H9 (cell line): Measurements from ENCODE around the gene RPRD1A. TPM values are rescaled to one million over a fixed set of nuclear protein-coding genes. Genes with fewer than 3 reads are reported as not detected.

Experiments
- DNase-seq: peaks from one replicate; pipeline ENCODE4 v3.0.0-alpha.2; 2017
- H2AFZ ChIP-seq: one replicate; pipeline ENCODE4 v1.6.1; 2013; ENCODE audit warnings: mild to moderate bottlenecking, low read length, control low read depth, moderate library complexity
- H2AK5ac ChIP-seq: 2 replicates; pipeline ENCODE4 v1.6.1; 2013; ENCODE audit warnings: low read length, control low read depth, mixed read lengths; ENCODE audit not compliant: insufficient read length
- H2BK120ac ChIP-seq: one replicate; pipeline ENCODE4 v1.6.1; 2013; ENCODE audit warnings: low read depth, mild to moderate bottlenecking, low read length, control low read depth, inconsistent platforms; ENCODE audit not compliant: poor library complexity, severe bottlenecking
- H2BK12ac ChIP-seq: 2 replicates; pipeline ENCODE4 v1.6.1; 2013; ENCODE audit warnings: low read length, control low read depth, mixed read lengths, low read depth; ENCODE audit not compliant: insufficient read length
- H2BK15ac ChIP-seq: 2 replicates; pipeline ENCODE4 v1.6.1; 2013; ENCODE audit warnings: low read depth, low read length, control low read depth
- H2BK20ac ChIP-seq: one replicate; pipeline ENCODE4 v1.6.1; 2013; ENCODE audit warnings: low read depth, mild to moderate bottlenecking, low read length, control low read depth, inconsistent platforms; ENCODE audit not compliant: poor library complexity, severe bottlenecking
- H2BK5ac ChIP-seq: 2 replicates; pipeline ENCODE4 v1.6.1; 2013; ENCODE audit warnings: low read length, control low read depth, mixed read lengths; ENCODE audit not compliant: insufficient read length
- H3K14ac ChIP-seq: 2 replicates; pipeline ENCODE4 v1.6.1; 2013; ENCODE audit warnings: low read length, control low read depth; ENCODE audit not compliant: insufficient read depth
- H3K18ac ChIP-seq: 2 replicates; pipeline ENCODE4 v1.6.1; 2013; ENCODE audit warnings: low read depth, mild to moderate bottlenecking, mixed read lengths, low read length, control low read depth; ENCODE audit not compliant: insufficient read length
- H3K23ac ChIP-seq: 2 replicates; pipeline ENCODE4 v1.6.1; 2013; ENCODE audit warnings: low read length, control low read depth, mixed read lengths, low read depth; ENCODE audit not compliant: insufficient read length
- H3K23me2 ChIP-seq: 2 replicates; pipeline ENCODE4 v1.6.1; 2013; ENCODE audit warnings: low read depth, mild to moderate bottlenecking, mixed read lengths, low read length, control low read depth; ENCODE audit not compliant: insufficient read length, poor library complexity, severe bottlenecking
- H3K27ac ChIP-seq: 2 replicates; pipeline ENCODE4 v1.5.1; 2013; ENCODE audit warnings: low read length, control low read depth, mixed read lengths, low read depth; ENCODE audit not compliant: insufficient read length
- H3K27me3 ChIP-seq: 2 replicates; pipeline ENCODE4 v1.6.1; 2013; ENCODE audit warnings: low read length, control low read depth, inconsistent platforms; ENCODE audit not compliant: insufficient read depth
- H3K4ac ChIP-seq: 2 replicates; pipeline ENCODE4 v1.6.1; 2013; ENCODE audit warnings: low read depth, mild to moderate bottlenecking, control low read depth, inconsistent platforms, low read length, moderate library complexity
- H3K4me1 ChIP-seq: 2 replicates; pipeline ENCODE4 v1.6.1; 2013; ENCODE audit warnings: low read length, control low read depth, inconsistent platforms; ENCODE audit not compliant: insufficient read depth
- H3K4me2 ChIP-seq: 2 replicates; pipeline ENCODE4 v1.6.1; 2013; ENCODE audit warnings: low read length, control low read depth, mixed read lengths; ENCODE audit not compliant: insufficient read length, insufficient read depth
- H3K56ac ChIP-seq: 2 replicates; pipeline ENCODE4 v1.6.1; 2013; ENCODE audit warnings: low read depth, mild to moderate bottlenecking, mixed read lengths, low read length, control low read depth; ENCODE audit not compliant: insufficient read length
- H3K79me1 ChIP-seq: 2 replicates; pipeline ENCODE4 v1.6.1; 2013; ENCODE audit warnings: low read depth, mild to moderate bottlenecking, moderate library complexity, low read length, control low read depth, inconsistent platforms; ENCODE audit not compliant: insufficient read depth, poor library complexity, severe bottlenecking
- H3K79me2 ChIP-seq: 2 replicates; pipeline ENCODE4 v1.6.1; 2013; ENCODE audit warnings: low read length, control low read depth, inconsistent platforms; ENCODE audit not compliant: insufficient read depth
- H3K9ac ChIP-seq: 2 replicates; pipeline ENCODE4 v1.6.1; 2013; ENCODE audit warnings: low read length, control low read depth, mixed read lengths; ENCODE audit not compliant: insufficient read length; ENCODE audit errors: extremely low read depth
- H3K9me3 ChIP-seq: one replicate; pipeline ENCODE4 v1.6.1; 2013; ENCODE audit warnings: low read depth, low read length, inconsistent platforms; ENCODE audit not compliant: control insufficient read depth
- H3T11ph ChIP-seq: one replicate; pipeline ENCODE4 v1.6.1; 2013; ENCODE audit warnings: mild to moderate bottlenecking, low read length, control low read depth, inconsistent platforms
- H4K20me1 ChIP-seq: one replicate; pipeline ENCODE4 v1.6.1; 2013; ENCODE audit not compliant: control insufficient read depth, insufficient read length, insufficient read depth
- H4K5ac ChIP-seq: 2 replicates; pipeline ENCODE4 v1.6.1; 2013; ENCODE audit warnings: low read depth, mild to moderate bottlenecking, mixed read lengths, low read length, control low read depth; ENCODE audit not compliant: insufficient read length
- H4K8ac ChIP-seq: replicated peaks from 2 replicates; pipeline ENCODE4 v1.6.1; 2013; ENCODE audit warnings: low read length, control low read depth, mixed read lengths, low read depth; ENCODE audit not compliant: insufficient read length
- H4K91ac ChIP-seq: 2 replicates; pipeline ENCODE4 v1.6.1; 2013; ENCODE audit warnings: low read depth, mild to moderate bottlenecking, moderate library complexity, mixed read lengths, low read length, control low read depth; ENCODE audit not compliant: insufficient read length
- H3K27ac Mint-ChIP-seq, 3 experiments: 2 replicates in 2 of 3; 3 replicates in 1 of 3; pipeline ENCODE4 v1.8.0; 2020 to 2021; ENCODE audit warnings: mixed read lengths in 3 of 3, mild to moderate bottlenecking in 1 of 3, moderate library complexity in 1 of 3
- H3K27me3 Mint-ChIP-seq: 2 replicates; pipeline ENCODE4 v1.8.0; 2021; ENCODE audit warnings: low read depth, mild to moderate bottlenecking, moderate library complexity, mixed read lengths
- H3K36me3 Mint-ChIP-seq, 3 experiments: 2 replicates in 2 of 3; 3 replicates in 1 of 3; pipeline ENCODE4 v1.8.0; 2020 to 2021; ENCODE audit warnings: low read depth in 3 of 3, mixed read lengths in 3 of 3; ENCODE audit not compliant: insufficient read depth in 1 of 3
- H3K4me1 Mint-ChIP-seq, 2 experiments: 2 replicates each; pipeline ENCODE4 v1.8.0; 2020; ENCODE audit warnings: mixed read lengths in 2 of 2
- H3K4me3 Mint-ChIP-seq, 2 experiments: 2 replicates in 1 of 2; 3 replicates in 1 of 2; pipeline ENCODE4 v1.8.0; 2020 to 2021; ENCODE audit warnings: mild to moderate bottlenecking in 2 of 2, mixed read lengths in 2 of 2, moderate library complexity in 1 of 2
- H3K9me3 Mint-ChIP-seq, 2 experiments: 2 replicates in 1 of 2; 3 replicates in 1 of 2; pipeline ENCODE4 v1.8.0; 2020; ENCODE audit warnings: mild to moderate bottlenecking in 2 of 2, mixed read lengths in 2 of 2, moderate library complexity in 1 of 2
- WGBS: extraction: QIAGEN DNeasy Blood & Tissue Kit; methylation state at CpG from one replicate; pipeline ENCODE4 v1.1.7; 2013; ENCODE audit warnings: missing lambda C conversion rate, low lambda C conversion rate, mixed read lengths; ENCODE audit not compliant: insufficient read length; ENCODE audit errors: extremely low coverage; 5-methylcytosine and 5-hydroxymethylcytosine counted together
- total RNA-seq: library from RNA; stranded (reverse); gene quantifications from 2 replicates; pipeline ENCODE4 v1.2.1, GENCODE V29; 2021
- TF ChIP-seq, protein P1 (sequence below): fragments of 200-600 bp; sonication (generic); conservative IDR thresholded peaks from 3 replicates; pipeline ENCODE4 v1.8.0; 2021; ENCODE audit warnings: antibody characterized with exemption, mild to moderate bottlenecking

RPRD1A gene
- total RNA-seq, 1 experiment from 2014 or later, result 107 TPM

DNA sequence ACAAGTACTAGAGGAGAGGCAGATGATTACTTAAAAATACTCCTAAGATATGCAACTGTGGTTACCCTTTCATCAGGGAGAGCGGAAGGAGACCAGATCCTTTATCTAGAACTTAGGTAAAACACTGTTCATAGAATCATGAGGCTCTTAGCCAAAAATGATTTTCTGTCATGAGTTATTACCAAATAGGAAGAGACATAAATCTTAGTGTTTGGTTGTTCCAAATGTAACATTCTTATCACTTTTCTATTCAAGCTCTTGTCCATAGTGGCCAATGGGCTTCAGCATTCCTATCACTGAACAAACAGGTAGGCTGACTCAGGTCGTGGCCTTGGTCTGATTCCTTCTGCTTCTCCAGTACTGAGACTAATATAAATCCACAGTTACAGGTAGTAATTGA, 38.5 kb downstream of the RPRD1A start:
- Mint-ChIP-seq H3K4me3 (no peak overlapping the region), H3K27me3 (no peaks in the 10 kb centered on the region), H3K27ac (no peak overlapping the region), H3K4me1 (no peaks in the 10 kb centered on the region), H3K9me3 (no peaks in the 10 kb centered on the region), H3K36me3 (peaks cover 37 to 59% (median 53%) of the 10 kb centered on the region in 3 experiments; a peak in 6 of 7 replicates)
- H3K4ac ChIP-seq, result no peak overlapping the region
- no peak overlapping the region for H3T11ph ChIP-seq
- H3K27ac ChIP-seq, result no peak overlapping the region
- DNase-seq, result no peak
- H2AK5ac ChIP-seq, result no peak overlapping the region
- TF ChIP-seq, protein P1, sequence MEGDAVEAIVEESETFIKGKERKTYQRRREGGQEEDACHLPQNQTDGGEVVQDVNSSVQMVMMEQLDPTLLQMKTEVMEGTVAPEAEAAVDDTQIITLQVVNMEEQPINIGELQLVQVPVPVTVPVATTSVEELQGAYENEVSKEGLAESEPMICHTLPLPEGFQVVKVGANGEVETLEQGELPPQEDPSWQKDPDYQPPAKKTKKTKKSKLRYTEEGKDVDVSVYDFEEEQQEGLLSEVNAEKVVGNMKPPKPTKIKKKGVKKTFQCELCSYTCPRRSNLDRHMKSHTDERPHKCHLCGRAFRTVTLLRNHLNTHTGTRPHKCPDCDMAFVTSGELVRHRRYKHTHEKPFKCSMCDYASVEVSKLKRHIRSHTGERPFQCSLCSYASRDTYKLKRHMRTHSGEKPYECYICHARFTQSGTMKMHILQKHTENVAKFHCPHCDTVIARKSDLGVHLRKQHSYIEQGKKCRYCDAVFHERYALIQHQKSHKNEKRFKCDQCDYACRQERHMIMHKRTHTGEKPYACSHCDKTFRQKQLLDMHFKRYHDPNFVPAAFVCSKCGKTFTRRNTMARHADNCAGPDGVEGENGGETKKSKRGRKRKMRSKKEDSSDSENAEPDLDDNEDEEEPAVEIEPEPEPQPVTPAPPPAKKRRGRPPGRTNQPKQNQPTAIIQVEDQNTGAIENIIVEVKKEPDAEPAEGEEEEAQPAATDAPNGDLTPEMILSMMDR, result no peak
- H3K9me3 ChIP-seq, result no peaks in the 10 kb centered on the region
- H2BK120ac ChIP-seq, result no peak overlapping the region
- H3K23me2 ChIP-seq, result no peaks in the 10 kb centered on the region
- no peak overlapping the region for H4K8ac ChIP-seq
- H3K14ac ChIP-seq, result no peak overlapping the region
- no peak overlapping the region for H3K9ac ChIP-seq
- H3K79me1 ChIP-seq, result no peaks in the 10 kb centered on the region
- H4K5ac ChIP-seq, result no peak overlapping the region
- no peak overlapping the region for H3K18ac ChIP-seq
- no peak overlapping the region for H2BK5ac ChIP-seq
- H3K79me2 ChIP-seq, result 0 out of 2 replicates have a peak, but pooled peaks cover 1% of the 10 kb centered on the region
- H3K27me3 ChIP-seq, result no peaks in the 10 kb centered on the region
- H4K20me1 ChIP-seq, result no peaks in the 10 kb centered on the region
- H3K56ac ChIP-seq, result no peak overlapping the region
- no peak overlapping the region for H3K4me2 ChIP-seq
- H3K23ac ChIP-seq, result no peak overlapping the region
- WGBS, result no CpG with 5 or more reads among the region's 2 CpGs
- H2BK12ac ChIP-seq, result no peak overlapping the region
- no peak overlapping the region for H4K91ac ChIP-seq
- H3K4me1 ChIP-seq, result no peaks in the 10 kb centered on the region
- H2AFZ ChIP-seq, result no peak overlapping the region
- H2BK15ac ChIP-seq, result no peak overlapping the region
- no peak overlapping the region for H2BK20ac ChIP-seq
